A549 (cell line): ENCODE measurements around the gene SGSM2.

ENCODE experiments used
- CEBPB ChIP-seq, 2 experiments: fragments of >200 bp in 1 of 2; sonication (Bioruptor Twin) in 1 of 2; formaldehyde crosslinking in 1 of 2; IDR thresholded peaks; 2 replicates each; pipeline ENCODE4 v1.6.1; 2012 to 2016
- CTCF ChIP-seq: fragments of >200 bp; sonication (Bioruptor Twin); formaldehyde crosslinking; IDR thresholded peaks from 3 replicates; pipeline ENCODE4 v1.5.1; 2016
- EP300 ChIP-seq, 2 experiments: fragments of >200 bp; sonication (Bioruptor Twin); formaldehyde crosslinking; IDR thresholded peaks; 2 replicates in 1 of 2; 3 replicates in 1 of 2; pipeline ENCODE4 v1.6.1; 2016 to 2017
- ESRRA ChIP-seq: fragments of 150-350 bp; IDR thresholded peaks from 2 replicates; pipeline ENCODE4 v1.6.1; 2014; ENCODE audit warnings: mild to moderate bottlenecking, low read length, borderline replicate concordance
- FOSB ChIP-seq: fragments of 250-450 bp; sonication (Bioruptor Pico); IDR thresholded peaks from 2 replicates; pipeline ENCODE4 v1.5.0; 2020; ENCODE audit warnings: mild to moderate bottlenecking, moderate library complexity
- JUN ChIP-seq, 2 experiments: fragments of >200 bp; sonication (Bioruptor Twin); formaldehyde crosslinking; IDR thresholded peaks; 2 replicates in 1 of 2; 3 replicates in 1 of 2; pipeline ENCODE4 v1.6.1; 2016 to 2017
- NFE2L2 ChIP-seq: fragments of 150-350 bp; conservative IDR thresholded peaks from 2 replicates; pipeline ENCODE4 v1.6.1; 2014; ENCODE audit warnings: low read length
- POLR2A ChIP-seq: IDR thresholded peaks from 2 replicates; pipeline ENCODE4 v1.6.1; 2012; ENCODE audit warnings: mild to moderate bottlenecking, low read length
- RCOR1 ChIP-seq: fragments of 150-350 bp; IDR thresholded peaks from 2 replicates; pipeline ENCODE4 v1.6.1; 2014; ENCODE audit warnings: antibody characterized with exemption, low read length, low read depth
- SMC3 ChIP-seq: fragments of >200 bp; sonication (Bioruptor Twin); formaldehyde crosslinking; IDR thresholded peaks from 3 replicates; pipeline ENCODE4 v1.6.1; 2018; ENCODE audit warnings: inconsistent platforms
- TF ChIP-seq, protein P1 (sequence below): fragments of 250-450 bp; sonication (Bioruptor Pico); IDR thresholded peaks from 2 replicates; pipeline ENCODE4 v1.5.0; 2020; ENCODE audit warnings: low read depth, mild to moderate bottlenecking, moderate library complexity
- TF ChIP-seq, protein P2 (sequence below): fragments of >200 bp; sonication (Bioruptor Twin); formaldehyde crosslinking; IDR thresholded peaks from 2 replicates; pipeline ENCODE4 v1.6.1; 2016
- TF ChIP-seq, protein P3 (sequence below): fragments of 200-600 bp; sonication (generic); IDR thresholded peaks from 2 replicates; pipeline ENCODE4 v1.6.1; 2016; ENCODE audit warnings: antibody characterized with exemption, mild to moderate bottlenecking, moderate library complexity

DNA sequence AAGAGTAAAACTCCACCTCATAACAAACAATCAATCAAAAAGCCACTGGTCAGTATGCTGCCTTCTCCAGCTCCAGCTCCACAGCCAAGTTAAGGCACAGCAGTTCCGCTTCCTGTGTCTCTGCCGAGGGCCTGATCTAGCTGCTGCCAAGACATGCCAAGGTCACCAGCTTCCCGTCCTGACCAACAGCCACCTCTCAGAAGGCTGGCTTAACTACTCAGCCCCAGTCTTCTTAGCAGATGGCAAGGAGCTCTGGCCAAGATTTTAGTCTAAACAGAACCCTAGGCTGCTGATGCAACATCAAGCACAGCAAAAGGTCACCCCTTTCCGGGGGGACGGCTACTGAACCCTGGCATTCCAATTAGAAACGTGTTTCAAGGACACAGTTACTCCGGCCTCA lies 81.3 kb downstream of the SGSM2 start:
- TF ChIP-seq SMC3 (no peak), NFE2L2 (no peak), JUN (IDR thresholded peaks at IDR 0.05) (no peak), CTCF (no peak), FOSB (CRISPR knock-in tag) (no peak), EP300 (IDR thresholded peaks at IDR 0.05) (no peak), POLR2A (no peak), RCOR1 (no peak), ESRRA (no peak), CEBPB (IDR thresholded peaks at IDR 0.05) (no peak)
- TF ChIP-seq, protein P1, sequence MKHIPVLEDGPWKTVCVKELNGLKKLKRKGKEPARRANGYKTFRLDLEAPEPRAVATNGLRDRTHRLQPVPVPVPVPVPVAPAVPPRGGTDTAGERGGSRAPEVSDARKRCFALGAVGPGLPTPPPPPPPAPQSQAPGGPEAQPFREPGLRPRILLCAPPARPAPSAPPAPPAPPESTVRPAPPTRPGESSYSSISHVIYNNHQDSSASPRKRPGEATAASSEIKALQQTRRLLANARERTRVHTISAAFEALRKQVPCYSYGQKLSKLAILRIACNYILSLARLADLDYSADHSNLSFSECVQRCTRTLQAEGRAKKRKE (CRISPR knock-in tag), result no peak
- TF ChIP-seq, protein P2, sequence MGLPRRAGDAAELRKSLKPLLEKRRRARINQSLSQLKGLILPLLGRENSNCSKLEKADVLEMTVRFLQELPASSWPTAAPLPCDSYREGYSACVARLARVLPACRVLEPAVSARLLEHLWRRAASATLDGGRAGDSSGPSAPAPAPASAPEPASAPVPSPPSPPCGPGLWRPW, result no peak
- TF ChIP-seq, protein P3, sequence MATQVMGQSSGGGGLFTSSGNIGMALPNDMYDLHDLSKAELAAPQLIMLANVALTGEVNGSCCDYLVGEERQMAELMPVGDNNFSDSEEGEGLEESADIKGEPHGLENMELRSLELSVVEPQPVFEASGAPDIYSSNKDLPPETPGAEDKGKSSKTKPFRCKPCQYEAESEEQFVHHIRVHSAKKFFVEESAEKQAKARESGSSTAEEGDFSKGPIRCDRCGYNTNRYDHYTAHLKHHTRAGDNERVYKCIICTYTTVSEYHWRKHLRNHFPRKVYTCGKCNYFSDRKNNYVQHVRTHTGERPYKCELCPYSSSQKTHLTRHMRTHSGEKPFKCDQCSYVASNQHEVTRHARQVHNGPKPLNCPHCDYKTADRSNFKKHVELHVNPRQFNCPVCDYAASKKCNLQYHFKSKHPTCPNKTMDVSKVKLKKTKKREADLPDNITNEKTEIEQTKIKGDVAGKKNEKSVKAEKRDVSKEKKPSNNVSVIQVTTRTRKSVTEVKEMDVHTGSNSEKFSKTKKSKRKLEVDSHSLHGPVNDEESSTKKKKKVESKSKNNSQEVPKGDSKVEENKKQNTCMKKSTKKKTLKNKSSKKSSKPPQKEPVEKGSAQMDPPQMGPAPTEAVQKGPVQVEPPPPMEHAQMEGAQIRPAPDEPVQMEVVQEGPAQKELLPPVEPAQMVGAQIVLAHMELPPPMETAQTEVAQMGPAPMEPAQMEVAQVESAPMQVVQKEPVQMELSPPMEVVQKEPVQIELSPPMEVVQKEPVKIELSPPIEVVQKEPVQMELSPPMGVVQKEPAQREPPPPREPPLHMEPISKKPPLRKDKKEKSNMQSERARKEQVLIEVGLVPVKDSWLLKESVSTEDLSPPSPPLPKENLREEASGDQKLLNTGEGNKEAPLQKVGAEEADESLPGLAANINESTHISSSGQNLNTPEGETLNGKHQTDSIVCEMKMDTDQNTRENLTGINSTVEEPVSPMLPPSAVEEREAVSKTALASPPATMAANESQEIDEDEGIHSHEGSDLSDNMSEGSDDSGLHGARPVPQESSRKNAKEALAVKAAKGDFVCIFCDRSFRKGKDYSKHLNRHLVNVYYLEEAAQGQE, result no peak
